SK-N-SH (cell line): ENCODE results near the gene LARGE1.

Source experiments
- CHD2 ChIP-seq: fragments of 150-350 bp; IDR thresholded peaks from 2 replicates; pipeline ENCODE4 v1.6.1; 2018; ENCODE audit warnings: low read length; ENCODE audit not compliant: partially characterized antibody
- EZH2phosphoT487 ChIP-seq: fragments of 200-600 bp; sonication (generic); IDR thresholded peaks from 2 replicates; pipeline ENCODE4 v1.6.1; 2017; ENCODE audit warnings: low read depth, mixed run types, mild to moderate bottlenecking, antibody characterized with exemption, moderate library complexity, borderline replicate concordance
- FOXJ3 ChIP-seq: sonication (generic); formaldehyde crosslinking; IDR thresholded peaks from 2 replicates; pipeline ENCODE4 v1.5.1; 2020; ENCODE audit warnings: mild to moderate bottlenecking, missing genetic modification reagents
- MAX ChIP-seq: IDR thresholded peaks from 2 replicates; pipeline ENCODE4 v1.4.0; 2012; ENCODE audit warnings: low read depth
- POLR2AphosphoS5 ChIP-seq: IDR thresholded peaks from 2 replicates; pipeline ENCODE4 v1.6.1; 2012; ENCODE audit warnings: low read depth, low read length
- SIN3A ChIP-seq: IDR thresholded peaks from 2 replicates; pipeline ENCODE4 v1.6.1; 2012; ENCODE audit warnings: low read depth, mild to moderate bottlenecking, low read length, moderate library complexity, borderline replicate concordance
- TEAD4 ChIP-seq: IDR thresholded peaks from 2 replicates; pipeline ENCODE4 v1.4.0; 2012; ENCODE audit warnings: mild to moderate bottlenecking, borderline replicate concordance; ENCODE audit not compliant: insufficient read depth
- USF2 ChIP-seq: fragments of 150-350 bp; IDR thresholded peaks from 2 replicates; pipeline ENCODE4 v1.6.1; 2017; ENCODE audit warnings: antibody characterized with exemption, low read length, low read depth, borderline replicate concordance
- TF ChIP-seq, protein P1 (sequence below): fragments of 200-600 bp; sonication (generic); IDR thresholded peaks from 2 replicates; pipeline ENCODE4 v1.6.1; 2017; ENCODE audit warnings: antibody characterized with exemption, mild to moderate bottlenecking, moderate library complexity
- TF ChIP-seq, protein P2 (sequence below): IDR thresholded peaks from 2 replicates; pipeline ENCODE4 v1.6.1; 2012; ENCODE audit warnings: mild to moderate bottlenecking, low read depth, low read length, moderate library complexity

DNA sequence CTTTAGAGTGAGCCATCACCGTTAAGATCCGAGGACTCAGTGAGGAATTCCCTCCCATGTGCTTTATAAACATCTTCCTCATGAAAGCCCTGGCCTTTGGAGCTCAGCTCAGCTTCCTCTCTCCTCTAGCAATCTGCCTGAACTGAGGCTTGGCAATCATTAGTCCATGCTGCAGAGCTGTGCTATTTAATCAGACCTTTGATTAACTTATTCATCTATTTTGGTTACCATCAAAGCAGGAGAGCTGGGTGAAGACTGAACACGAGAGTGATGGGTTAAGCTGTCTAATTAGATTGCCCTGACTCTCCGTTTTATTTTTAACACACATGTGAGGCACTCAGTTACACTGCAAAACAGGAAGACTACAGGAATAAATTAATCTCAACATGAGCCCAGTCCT, 351.3 kb downstream of the LARGE1 start:
- no peak for TF ChIP-seq MAX
- TF ChIP-seq, protein P1, sequence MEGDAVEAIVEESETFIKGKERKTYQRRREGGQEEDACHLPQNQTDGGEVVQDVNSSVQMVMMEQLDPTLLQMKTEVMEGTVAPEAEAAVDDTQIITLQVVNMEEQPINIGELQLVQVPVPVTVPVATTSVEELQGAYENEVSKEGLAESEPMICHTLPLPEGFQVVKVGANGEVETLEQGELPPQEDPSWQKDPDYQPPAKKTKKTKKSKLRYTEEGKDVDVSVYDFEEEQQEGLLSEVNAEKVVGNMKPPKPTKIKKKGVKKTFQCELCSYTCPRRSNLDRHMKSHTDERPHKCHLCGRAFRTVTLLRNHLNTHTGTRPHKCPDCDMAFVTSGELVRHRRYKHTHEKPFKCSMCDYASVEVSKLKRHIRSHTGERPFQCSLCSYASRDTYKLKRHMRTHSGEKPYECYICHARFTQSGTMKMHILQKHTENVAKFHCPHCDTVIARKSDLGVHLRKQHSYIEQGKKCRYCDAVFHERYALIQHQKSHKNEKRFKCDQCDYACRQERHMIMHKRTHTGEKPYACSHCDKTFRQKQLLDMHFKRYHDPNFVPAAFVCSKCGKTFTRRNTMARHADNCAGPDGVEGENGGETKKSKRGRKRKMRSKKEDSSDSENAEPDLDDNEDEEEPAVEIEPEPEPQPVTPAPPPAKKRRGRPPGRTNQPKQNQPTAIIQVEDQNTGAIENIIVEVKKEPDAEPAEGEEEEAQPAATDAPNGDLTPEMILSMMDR, result no peak
- TF ChIP-seq EZH2phosphoT487, result no peak
- TF ChIP-seq USF2, result no peak
- no peak for TF ChIP-seq POLR2AphosphoS5
- TF ChIP-seq TEAD4, result no peak
- no peak for TF ChIP-seq SIN3A
- TF ChIP-seq, protein P2, sequence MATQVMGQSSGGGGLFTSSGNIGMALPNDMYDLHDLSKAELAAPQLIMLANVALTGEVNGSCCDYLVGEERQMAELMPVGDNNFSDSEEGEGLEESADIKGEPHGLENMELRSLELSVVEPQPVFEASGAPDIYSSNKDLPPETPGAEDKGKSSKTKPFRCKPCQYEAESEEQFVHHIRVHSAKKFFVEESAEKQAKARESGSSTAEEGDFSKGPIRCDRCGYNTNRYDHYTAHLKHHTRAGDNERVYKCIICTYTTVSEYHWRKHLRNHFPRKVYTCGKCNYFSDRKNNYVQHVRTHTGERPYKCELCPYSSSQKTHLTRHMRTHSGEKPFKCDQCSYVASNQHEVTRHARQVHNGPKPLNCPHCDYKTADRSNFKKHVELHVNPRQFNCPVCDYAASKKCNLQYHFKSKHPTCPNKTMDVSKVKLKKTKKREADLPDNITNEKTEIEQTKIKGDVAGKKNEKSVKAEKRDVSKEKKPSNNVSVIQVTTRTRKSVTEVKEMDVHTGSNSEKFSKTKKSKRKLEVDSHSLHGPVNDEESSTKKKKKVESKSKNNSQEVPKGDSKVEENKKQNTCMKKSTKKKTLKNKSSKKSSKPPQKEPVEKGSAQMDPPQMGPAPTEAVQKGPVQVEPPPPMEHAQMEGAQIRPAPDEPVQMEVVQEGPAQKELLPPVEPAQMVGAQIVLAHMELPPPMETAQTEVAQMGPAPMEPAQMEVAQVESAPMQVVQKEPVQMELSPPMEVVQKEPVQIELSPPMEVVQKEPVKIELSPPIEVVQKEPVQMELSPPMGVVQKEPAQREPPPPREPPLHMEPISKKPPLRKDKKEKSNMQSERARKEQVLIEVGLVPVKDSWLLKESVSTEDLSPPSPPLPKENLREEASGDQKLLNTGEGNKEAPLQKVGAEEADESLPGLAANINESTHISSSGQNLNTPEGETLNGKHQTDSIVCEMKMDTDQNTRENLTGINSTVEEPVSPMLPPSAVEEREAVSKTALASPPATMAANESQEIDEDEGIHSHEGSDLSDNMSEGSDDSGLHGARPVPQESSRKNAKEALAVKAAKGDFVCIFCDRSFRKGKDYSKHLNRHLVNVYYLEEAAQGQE, result no peak
- no peak for TF ChIP-seq FOXJ3
- no peak for TF ChIP-seq CHD2
